ENCODE data around the gene RNU1-2.
"Not testable (repeated sequence)": the region's sequence is repeated elsewhere in the genome, so short reads cannot be mapped to it uniquely, and the experiment has no call there.

Gene RNU1-2

DNA sequence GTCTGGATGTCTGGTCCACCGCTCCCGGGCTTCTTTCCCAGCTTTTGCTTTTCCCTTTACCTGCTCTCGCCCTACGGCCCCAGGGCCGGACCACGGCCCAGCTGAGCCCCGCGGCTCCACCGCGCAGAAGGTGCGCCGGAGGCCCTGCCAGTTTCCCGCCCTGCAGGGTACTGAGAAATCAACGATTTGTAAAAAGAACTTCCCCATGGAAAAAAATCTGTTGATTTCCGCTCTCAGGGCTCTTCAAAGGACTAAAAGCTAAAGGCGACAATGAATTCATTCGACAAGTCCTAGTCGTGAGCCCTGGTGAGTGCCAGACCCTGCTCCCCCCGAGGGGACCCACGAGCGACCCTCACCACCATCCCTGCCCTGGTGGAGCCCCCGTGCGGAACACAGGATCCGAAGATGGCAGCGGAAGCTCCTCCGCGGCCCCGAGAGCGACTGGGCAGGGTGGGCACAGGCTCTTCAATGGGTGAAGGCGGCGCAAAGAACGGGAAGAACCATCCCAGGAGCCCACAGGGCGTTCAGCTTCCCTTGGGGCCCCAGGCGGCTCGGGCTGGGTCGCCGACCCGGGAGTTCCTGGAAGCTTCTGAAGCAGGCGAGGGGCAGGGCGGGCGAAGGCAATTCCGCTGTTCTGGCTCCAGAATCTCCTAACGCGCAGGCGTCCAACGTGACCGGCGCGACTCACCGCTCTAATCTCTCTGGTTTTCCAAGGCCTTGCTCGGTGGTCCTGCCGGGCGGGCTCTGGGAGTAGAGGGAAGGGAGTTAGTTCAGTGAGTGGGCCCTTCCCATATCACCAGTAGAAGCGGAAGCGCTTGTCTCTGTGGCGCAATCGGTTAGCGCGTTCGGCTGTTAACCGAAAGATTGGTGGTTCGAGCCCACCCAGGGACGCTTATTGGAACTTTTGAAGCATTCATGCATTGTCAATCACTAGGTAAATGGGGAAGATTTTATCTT, 6.6 kb upstream of the RNU1-2 start:
- peak; percentile 87 for DNase-seq (ENCODE audit: low spot score)

DNA sequence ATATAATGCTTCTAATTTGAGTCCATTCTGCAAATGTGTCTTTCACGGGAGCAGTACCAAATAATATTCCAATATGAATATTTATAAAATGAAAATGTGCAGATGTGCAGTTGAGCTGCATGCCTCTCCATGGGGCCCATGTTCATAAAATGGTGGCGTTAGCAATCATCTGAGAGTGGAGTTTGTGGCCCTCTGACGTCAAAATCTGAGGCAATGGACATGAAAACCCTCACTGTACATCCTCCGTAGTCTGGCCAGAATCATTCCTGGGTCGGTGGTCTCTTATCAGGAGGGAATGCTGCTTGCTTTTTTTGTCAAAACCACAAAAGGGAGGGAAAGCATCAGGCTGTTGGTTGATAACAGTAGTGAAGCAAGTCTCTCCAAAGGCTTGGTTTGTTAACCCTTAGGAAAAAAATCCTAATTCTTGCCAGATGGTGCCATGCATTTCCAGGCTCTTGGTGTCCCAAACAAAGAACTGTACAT, 5.2 kb upstream of the RNU1-2 start:
- DNase-seq (ENCODE audit: low spot score), result not testable (repeated sequence)

DNA sequence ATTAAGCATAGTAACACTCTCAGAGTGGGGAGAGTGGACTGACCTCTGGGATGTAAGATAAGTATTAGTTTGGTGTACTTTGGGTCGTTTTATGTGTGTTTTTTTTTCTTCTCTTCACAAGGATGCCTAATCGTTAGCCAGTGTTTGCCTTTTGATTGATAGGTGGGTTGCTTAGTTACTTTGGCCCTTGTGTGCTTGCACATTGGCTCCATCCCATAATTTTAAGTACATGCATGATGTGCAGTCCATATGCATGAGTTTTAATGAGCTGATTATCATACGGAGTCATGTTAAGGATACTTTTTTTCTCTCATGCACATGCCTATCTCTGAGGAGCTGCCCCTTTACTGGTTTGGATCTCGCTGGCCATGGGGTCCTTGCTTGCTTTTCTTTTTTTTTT, 4.7 kb upstream of the RNU1-2 start:
- DNase-seq (ENCODE audit: low spot score), result not testable (repeated sequence)

DNA sequence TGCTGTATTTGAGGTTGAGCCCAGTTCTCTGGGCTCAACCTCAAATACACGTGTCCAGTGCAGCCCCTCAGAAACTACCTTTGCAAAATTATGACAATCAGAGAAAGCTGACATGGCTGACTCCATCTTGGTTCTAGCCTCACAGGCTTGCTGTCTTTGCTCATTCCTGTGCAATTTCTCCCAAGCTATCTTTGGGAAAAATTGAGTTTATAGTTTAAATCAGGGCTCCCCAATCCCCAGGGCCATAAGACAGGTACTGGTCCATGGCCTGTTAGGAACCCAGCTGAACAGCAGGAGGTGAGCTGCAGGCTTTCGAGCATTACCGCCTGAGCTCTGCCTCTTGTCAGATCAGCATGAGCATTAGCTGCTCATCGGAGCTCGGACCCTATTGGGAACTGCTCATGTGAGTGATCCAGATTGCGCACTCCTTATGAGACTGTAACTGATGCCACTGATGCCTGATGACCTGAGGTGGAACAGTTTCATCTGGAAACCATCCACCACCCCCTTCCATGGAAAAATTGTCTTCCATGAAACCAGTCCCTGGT, 2.7 kb upstream of the RNU1-2 start:
- not testable (repeated sequence) for DNase-seq (ENCODE audit: low spot score)

DNA sequence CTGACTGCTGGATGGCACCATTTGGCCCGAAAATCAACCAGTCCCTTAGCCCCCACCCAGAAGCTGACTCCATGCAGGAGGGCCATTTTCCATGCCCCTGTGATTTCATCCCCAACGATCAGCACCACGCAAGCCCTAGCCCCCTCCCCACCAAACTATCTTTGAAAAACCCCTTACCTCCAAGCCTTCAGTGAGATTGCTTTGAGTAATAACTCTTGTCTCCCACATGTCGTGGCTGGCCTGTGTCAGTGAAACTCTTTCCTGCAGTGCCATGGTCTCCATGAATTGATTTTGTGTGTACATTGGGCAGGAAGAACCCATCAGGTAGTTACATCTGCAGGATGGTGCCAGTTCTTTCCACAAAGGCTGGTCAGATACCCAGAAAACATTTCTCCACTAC, 2.0 kb upstream of the RNU1-2 start:
- not testable (repeated sequence) for DNase-seq (ENCODE audit: low spot score)

DNA sequence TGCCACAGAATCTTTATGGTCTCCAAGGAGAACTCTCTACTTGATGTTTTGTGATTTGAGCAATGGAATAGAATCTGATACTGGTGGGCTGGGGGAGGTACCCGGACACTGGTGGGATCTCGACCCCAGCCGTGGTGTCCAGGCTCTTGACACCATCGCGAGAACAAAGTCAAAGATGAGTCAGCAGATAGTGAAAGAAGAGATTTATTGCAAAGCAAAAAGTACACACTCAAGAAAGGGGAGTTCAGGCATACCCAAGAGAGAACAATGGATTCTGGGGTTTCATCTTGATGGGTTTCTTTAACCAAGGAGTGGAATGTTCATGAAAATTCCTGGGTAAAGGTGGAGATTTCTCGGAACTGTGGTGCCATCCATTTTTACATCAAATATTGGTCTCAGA, 1.4 kb upstream of the RNU1-2 start:
- not testable (repeated sequence) for DNase-seq (ENCODE audit: low spot score)

DNA sequence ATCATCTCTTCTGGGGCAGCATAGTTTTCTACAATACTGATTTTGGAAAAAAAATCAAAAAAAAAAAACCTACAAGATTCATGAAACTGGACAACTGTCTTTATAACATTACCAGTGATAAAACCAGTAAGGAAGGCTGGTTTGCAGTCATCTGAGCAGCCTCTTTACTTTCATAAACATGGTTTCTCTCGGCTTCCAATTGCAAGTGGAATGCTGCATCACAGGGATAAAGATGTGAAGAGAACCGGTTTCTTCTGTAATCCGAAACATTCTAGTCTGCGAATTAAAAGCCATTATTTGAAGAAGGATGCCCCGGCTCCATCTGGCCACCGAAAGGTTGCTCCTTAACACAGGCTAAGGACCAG, 565 bp upstream of the RNU1-2 start:
- not testable (repeated sequence) for DNase-seq (ENCODE audit: low spot score)

DNA sequence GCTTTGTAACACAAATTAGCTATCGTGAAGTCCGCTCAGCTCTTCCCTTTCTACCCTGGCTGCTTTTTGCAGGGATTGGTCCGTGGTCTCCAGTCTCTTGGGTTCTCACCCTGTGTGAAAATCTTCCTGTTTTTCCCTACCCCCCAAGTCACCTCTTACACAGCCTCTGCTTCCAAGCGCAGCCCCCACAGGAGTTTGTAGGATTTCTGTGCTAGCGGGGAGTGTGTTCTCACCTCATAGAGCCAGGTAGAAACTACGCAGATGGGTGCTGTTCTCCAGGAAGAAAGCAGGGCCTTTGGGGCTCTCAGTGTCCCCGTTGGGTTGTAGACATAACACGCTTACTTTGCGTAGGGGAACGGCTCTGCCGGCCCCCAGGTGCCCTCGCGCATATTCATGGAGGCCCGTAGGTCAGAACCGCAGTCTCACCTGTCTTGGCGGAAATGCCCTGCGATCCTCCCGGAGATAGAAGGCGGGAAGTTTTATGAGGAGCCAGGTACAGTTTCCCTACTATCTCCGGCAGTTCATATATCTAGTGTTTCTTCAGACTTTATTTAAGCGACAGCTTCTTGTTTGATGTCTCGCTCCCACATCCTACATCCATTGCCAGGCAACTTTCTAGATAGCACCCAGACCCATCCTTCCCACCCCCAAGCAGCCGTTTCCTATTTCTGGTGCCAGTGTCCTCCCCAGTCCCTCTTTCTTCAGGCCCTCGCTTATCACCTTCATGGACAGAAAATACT, 706 bp downstream of the RNU1-2 start:
- DNase-seq (ENCODE audit: low spot score), result peak; percentile 21

DNA sequence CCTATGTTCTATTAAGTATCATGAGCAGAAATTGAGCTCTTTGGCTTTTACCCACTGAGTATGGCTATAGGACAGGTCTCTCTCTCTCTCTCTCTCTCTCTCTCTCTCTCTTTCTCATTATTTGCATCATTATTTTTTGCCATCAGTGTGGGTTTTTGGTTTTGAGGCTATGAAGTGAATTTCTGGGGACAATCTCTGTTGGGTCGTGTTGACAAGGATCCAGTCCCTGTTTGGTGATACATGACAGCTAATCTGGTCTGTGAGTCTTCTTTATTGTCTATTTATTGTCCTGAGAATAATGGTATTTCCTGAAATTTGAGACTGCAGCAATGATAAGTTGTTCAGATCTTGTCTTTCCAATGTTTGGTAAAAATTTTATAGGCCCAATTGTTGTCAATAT, 1.9 kb downstream of the RNU1-2 start:
- DNase-seq (ENCODE audit: low spot score), result not testable (repeated sequence)

DNA sequence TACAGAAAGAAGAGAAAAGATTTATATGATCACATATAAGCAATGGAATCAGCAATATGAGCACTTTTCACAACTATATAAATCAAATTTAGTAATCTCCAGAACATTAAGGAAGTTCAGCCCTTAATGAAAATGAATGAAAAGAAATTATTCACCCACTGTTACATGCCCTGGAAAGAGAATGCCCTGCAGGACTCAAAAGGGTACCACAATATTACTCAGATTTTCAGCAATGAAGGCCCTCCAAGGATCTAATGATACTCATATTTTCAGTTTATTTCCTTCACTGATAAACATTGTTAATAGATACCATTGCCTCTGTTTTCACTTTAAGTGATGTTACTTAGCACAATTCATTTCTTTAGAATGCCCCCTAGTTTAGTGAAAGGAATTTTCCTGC, 2.5 kb downstream of the RNU1-2 start:
- DNase-seq (ENCODE audit: low spot score), result not testable (repeated sequence)

DNA sequence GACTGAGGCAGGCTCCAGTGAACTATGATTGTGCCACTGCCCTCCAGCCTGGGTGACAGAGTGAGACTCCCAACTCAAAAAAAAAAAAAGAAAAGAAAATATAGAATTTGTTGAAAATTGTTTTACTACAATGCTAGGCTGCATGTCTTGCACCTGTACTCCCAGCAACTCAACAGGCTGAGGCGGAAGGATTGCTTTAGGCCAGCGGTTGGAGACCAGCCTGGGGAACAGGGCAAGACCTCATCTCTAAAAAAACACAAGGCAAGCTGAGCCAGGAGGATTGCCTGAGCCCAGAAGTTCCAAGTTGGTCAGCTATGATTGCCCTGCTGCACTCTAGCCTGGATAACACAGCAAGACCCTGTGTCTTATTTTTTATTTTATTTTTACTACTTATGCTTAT, 3.2 kb downstream of the RNU1-2 start:
- DNase-seq (ENCODE audit: low spot score), result not testable (repeated sequence)

DNA sequence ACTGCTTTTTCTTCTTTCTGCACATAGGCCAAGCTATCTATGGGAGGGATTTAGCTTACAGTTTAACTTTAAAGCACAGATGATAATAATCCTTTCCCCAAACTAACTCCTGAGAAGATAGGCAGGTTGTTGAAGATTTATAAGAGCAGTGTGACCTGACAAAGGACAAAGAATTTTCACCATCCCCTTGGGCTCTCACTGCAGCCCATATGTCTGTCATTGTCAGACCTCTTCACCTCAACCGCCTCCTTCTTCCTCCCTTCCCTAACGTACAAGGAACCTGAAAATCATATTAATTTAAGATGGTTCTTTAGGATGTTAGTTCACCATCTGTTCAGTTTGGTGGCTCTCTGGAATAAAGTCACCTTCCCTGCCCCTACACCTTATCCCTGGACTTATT, 5.0 kb downstream of the RNU1-2 start:
- no peak for DNase-seq (ENCODE audit: low spot score)

DNA sequence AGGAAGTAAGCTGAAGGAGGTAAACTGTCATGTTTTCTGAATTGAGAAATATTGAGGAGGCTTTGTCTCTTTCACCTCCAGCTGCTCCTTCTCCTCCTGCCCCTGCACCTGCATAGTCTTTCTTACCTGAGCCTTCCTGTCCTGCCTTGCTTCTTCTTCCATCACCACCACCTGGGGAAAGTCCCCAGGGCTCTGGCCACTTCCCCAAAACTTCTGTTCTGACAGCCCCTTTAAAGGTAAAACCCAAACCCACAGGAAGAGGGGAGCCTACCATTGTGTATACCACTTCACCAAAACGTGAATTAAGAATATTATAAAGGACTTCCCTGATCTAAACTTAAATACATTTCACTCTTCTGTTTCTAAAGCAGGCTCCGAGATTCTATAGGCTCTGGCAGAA, 5.6 kb downstream of the RNU1-2 start:
- not testable (repeated sequence) for DNase-seq (ENCODE audit: low spot score)

DNA sequence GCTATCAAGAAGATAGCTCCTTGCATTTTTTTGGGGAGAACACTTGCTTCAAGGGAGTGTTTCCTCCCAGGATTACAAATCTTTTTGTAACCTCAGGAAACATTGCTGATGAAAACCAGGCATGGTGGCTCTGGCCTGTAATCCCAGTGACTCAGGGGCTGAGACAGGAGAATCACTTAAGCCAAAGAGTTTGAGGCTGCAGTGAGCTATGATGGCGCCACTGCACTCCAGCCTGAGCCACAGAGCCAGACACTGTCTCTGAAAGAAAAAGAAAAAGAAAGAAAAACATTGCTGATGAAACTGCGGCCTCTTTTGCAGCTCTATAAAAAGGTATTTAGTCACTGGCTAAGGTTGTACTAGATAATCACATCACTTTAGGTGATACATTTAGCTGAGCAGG, 7.3 kb downstream of the RNU1-2 start:
- DNase-seq (ENCODE audit: low spot score), result peak; percentile 36

DNA sequence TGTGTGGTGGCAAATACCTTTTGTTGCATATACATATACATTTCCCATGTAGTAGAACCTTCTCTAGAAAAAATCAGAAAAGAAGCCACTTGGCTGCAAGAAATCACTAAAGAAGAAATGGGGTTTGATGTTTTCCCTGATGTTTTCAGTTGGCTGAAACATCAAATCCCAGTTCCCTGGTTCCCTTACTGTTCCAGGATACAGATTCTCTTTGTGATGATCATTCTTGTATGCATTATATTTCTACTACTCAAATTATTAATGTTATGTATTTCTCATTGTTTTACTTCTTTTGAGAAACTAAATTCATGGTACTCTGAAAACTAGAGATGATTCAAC, 7.6 kb downstream of the RNU1-2 start:
- DNase-seq (ENCODE audit: low spot score), result no peak

DNA sequence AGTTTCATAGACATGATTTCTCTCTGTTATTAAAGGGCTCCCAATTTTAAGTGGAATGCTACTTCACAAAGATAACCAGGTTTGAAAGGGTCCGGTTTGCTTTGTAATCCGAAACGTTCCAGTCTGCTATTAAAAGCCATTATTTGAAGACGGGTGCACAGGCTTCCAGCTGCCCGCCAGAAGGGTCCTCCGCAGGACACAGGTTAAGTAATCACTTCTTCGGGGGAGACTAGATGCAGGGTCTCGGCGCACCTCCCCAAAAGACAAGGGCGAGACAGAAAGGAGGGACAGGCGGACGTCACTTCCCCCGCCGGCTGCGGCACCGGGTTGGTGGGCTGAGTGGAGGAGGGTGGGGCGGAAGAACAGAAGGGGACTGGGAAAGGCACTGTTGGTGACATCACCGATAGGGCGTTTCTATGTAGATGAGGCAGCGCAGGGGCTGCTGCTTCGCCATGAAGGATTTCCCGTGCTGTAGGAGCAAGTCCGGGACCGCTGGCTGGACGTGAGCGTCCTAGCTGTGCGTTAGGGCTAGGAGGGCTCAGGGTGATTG, 8.9 kb downstream of the RNU1-2 start:
- peak; percentile 97 for DNase-seq (ENCODE audit: low spot score)

DNA sequence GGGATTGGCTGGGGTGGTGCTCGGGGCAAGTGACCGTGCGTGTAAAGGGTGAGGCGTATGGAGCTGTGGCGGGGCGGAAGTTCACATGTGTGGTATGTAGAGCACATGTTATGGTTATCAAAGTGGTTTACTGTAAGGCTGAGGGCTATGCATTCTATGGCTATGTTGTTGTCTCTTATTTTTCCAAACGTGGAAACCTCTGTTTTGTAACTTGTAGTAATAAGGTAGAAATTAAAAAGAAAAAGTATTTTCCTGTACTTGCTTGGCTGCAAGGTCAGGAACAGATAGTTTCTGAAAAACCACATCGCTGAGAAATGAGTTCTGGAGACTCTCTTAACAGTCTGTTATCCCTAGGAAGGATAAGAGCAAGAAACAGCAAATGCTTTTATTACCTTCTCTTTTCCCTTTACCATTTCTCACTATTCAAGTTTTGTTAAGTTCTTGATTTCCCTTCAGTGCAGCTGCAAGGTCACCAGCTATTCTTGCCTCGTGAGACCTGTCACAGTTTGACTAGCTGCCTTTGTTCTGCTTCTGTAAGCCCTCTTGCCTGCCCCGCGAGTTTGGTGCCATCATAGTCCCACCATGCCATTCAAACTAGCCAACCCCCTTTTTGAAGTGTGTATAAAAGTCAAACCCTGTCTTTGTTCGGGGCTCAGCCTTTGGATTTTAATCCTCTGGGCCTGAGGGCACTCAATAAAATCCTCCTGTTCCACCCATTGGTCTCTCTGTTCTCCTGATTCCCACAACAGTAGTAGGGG, 9.5 kb downstream of the RNU1-2 start:
- DNase-seq (ENCODE audit: low spot score), result peak; percentile 61

DNA sequence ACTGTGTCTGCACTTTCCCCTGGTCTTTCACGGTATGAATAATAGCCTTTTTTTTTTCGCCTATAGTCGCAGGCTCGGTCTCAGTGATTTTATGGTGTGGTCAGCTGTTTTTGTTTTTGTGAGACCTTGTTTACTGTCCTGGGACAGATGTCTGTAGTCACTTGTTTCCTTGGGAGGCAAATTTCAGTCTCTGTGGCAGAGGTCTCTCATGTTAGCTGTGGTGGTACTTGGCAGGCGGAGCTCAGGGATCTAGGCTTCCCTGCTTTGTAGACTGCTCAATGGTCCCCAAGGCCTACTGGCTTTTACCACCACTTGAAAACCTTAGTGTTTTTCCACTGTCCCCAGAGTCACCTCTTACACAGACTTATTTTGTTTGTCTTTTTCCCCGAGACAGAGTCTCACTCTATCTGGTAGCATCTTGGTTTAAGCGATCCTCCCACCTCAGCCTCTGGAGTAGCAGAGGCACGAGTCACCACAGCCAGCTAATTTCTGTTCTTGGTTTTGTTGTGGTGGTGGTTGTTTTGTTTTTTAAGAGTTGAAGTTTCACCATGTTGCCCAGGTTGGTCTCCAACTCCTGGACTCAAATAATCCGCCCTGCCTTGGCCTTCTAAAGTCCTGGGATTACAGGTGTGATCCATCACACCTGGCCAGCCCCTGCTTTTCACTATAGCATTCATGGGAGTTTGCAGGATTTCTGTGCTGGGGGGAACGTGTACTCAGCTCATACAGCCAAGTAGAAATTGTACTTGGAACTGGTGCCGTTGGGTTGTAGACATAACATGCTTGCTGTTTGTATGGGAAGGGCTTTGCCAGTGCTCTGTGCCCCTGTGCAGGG, 10.3 kb downstream of the RNU1-2 start:
- DNase-seq (ENCODE audit: low spot score), result no peak

DNA sequence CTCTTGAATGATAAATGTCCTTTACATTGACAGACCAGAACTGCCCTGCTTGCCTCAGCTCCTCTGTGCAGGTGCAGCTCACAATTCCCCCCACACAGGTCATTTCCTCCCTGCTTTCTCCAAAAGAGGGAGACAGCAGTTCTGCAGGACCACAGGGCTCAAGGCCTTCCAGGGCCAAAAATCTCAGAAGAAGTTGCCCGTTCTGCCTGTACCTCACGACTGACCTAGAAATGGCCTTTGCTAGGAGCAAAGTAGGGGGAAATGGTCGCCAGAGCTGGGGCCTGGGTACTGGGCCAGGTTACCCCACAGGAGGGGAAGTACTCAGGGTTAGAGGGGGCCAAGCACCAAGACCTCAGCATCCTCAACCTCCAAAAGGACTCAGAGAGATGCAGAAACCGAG, 11.1 kb downstream of the RNU1-2 start:
- no peak for DNase-seq (ENCODE audit: low spot score)

DNA sequence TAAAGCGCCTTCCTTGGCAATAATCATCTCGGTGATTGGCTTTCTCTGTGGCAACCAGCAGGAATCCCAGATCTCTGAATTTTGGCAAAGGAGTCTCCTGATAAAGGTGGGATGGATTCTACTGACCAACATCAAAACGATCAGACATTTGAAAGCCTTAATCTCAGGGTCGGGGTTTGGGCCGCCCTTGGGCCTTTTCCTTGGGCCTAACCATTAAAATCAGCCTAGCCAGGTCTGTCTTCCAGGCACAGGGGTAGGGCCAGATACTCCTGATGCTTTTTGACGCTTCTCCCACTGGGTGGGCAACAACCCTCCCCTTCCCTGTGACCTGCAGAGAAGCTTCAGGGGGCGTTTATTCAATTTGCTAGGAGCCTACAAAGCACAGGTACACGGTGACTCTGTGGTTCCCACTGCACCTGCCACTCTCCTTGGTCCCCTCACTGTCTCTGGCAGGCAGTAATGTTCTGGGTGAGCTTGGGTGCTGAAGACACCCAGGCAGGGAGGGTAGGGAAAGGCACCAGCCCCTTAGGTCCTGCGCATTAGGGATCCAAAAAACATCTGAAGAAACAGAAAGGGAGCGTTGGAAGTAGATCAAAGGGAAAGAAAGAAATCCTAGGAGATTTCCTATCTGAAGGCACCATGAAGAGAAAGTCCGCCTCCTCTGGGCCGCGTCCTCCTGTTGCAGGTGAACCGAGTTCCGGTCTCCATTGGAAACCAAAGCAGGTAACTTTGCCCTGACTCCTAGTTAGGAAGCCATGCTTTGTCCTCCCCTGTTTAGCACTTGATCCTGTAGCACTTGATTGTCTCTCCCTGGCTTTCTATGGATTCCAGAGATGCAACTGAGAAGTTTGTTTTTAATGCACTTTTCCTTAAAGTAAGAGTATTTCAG, 12.3 kb downstream of the RNU1-2 start:
- DNase-seq (ENCODE audit: low spot score), result no peak
